GM12892 (cell line): ENCODE results near the gene GALNTL6.

Source experiments
- POLR2A ChIP-seq: IDR thresholded peaks from 2 replicates; pipeline ENCODE4 v1.6.1; 2011; ENCODE audit warnings: low read depth, low read length, control low read depth
- POLR2AphosphoS5 ChIP-seq: IDR thresholded peaks from 2 replicates; pipeline ENCODE4 v1.6.1; 2011; ENCODE audit warnings: low read depth, low read length, control low read depth
- TAF1 ChIP-seq: IDR thresholded peaks from 2 replicates; pipeline ENCODE4 v1.6.1; 2011; ENCODE audit warnings: low read depth, mild to moderate bottlenecking, control low read depth, low read length, borderline replicate concordance

GRCh38 chr4:172220679-172221078 is 407.5 kb downstream of the GALNTL6 start:
- TF ChIP-seq POLR2A (no peak), POLR2AphosphoS5 (no peak), TAF1 (no peak)
